ENCODE data around the gene TALDO1.

- TF ChIP-seq CTCF (IDR thresholded peaks at IDR 0.05; ENCODE audit: insufficient read depth, low read depth, low read length) (no peak), EZH2 (IDR thresholded peaks at IDR 0.05; ENCODE audit: insufficient read depth, low read length) (no peak)
Observed at GRCh38 chr11:803467-803742, 56.1 kb downstream of the TALDO1 start.

Data from astrocyte (in vitro differentiated cells and primary cell).